Measurements from ENCODE around the gene MRGPRG. TPM values are rescaled to one million over a fixed set of nuclear protein-coding genes. Genes with fewer than 3 reads are reported as not detected.
A peak's percentile ranks its signal among the peaks of the same experiment; 100 is the strongest.

Gene MRGPRG
- total RNA-seq, 1 donor from 2014 or later = not detected

DNA sequence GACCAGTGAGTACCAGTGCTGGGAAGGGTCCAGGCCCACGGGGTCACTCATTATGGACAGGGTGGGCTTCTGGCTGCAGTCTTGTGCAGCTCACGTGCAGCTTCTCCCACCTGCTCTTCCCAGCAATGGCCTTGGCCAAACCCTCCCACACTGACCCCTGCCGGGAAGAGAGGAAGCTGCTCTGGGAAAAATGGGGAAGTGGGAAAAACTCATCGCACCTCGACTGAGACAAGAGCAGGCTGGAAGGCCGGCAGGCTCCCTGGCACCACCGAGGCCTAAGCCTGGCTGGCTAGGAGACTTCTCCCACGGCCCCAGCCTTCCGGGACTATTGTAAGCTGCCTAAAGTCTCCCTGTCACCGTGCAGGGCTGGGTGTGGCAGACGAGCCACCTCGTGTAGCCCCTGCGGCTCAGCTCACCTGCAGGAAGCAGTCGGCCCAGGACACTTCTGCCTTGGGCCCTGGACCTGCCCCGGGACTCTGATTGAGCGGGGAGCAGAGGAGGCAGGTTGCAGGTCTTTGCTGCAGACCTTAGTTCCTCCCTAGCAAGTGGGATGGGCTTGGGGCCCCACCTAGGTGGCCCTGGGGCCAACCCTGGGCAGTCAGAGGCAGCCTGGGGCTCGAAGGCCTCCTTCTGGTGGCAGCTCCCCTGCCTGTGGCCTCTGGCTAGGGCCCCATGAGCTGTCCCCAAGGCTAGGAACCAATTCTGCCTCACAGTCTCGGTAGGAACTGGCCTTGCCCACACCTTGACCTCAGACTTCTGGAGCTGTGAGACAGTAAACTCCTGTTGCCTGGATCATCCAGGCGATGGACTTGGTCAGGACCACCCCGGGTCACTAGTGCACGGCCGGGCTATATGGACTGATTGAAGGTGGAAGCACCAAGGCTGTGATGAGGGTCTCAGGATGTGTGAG is 23.1 kb downstream of the MRGPRG start:
- peak; percentile 84 for DNase-seq (ENCODE audit: low spot score)

DNA sequence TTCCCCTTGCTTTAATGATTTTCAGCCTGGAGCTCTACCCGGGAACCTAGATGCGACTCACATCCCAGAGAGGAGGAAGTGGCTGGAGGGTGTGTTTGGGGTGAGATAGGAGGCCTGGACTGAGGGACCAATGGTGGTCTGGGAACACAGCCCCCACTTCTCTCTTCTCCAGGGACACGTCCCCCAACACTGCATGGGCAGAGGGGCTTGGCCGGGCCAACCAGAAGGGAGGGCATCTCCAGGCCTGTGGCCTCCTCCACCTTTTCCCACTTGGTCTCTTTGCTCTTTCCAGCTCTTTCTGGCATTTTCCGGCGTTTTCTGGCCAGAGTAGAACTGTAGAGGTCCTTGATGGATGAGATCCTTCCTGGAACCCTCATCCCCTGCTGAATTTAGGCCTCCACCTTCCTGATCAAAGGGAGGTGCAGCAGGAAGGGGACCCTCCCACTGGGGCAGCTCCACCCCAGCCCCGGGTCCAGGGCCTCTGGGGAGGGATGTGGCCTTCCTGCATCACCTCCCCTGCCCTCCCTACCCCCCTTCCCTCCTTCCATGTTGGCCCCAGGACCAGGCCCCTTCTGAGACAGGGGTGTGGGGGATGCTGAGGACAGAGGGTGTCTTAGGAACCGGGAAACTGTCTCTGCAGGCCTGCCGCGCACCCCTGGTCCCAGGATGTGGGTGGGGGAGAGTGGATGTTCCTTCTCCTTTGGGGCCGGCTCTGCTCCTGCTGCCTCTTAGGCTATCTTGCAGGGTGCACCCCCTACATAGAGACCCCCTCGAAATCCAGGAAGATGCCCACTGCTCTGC is 24.4 kb downstream of the MRGPRG start:
- DNase-seq (ENCODE audit: low spot score) = peak; percentile 65

DNA sequence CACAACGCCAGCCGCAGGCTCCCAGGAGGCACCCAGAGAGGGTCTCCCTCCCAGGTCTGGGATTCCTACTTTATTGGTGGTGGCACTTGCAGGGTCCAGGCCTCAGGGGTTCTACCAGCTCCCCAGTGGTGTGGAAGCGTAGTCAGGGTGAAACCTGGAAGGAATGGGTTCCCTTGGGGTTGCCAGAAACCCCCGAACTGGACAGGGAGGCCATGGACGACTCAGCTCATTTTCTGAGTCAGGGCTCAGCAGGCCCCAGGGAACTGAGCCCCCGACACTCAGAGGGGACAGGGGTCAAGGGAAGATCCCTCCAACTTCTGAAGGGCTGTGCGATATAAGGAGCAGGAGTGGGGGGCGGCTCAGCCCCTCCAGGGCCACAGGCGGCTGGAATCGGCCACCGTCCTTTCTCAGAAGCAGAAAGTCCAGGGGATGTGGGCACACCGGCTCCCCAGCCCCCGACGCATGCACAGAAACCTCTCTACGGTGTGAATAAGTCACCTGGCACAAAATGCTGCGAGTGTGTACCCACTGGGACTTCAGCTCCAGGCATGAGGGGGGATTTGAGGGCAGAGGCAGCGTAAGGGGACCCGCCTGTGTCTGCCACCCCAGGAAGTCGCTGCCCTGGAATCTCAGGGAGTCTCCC is 25.1 kb downstream of the MRGPRG start:
- peak; percentile 77 for DNase-seq (ENCODE audit: low spot score)

DNA sequence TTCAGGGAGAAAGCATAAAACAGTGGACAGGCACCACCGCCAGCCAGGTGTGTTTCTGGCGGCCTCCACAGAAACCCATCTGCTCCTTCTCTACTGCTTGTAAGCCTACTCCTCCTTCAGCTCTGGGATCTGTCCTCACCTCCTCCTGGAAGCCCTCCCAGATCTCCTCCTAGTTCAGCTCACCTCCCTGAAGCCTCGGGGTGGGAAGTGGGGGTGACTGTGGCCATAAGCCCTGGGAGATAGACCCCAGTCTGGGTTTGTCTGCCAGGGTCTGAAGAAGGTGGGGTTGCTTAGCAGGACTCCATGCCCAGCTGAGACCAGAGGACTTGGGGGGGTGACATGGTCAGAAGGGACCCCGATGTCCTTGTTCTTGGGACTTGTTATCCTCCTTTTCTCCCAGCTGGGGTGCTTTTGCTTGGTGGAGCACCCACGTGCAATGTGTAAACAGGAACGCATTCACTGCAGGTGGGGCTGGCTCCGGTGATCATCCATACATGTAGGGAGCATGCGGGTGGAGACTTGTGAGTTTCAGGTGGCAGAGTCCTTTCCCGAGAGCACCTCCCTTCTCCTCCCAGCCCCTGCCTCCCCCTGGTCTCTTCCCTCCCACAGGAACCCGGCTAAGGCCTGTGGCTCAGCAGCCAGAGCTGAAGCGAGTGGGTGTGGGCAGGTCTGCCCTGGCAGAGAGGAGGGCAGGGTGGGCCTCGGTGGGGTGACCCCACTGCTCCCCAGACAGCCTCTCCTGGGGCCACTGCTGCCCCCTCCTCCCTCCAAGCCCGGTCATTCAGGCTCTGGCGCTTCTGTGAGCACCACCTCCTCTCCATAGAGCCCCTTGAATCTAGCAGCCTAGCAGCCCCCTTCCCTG is 25.9 kb downstream of the MRGPRG start:
- peak; percentile 55 for DNase-seq (ENCODE audit: low spot score)

DNA sequence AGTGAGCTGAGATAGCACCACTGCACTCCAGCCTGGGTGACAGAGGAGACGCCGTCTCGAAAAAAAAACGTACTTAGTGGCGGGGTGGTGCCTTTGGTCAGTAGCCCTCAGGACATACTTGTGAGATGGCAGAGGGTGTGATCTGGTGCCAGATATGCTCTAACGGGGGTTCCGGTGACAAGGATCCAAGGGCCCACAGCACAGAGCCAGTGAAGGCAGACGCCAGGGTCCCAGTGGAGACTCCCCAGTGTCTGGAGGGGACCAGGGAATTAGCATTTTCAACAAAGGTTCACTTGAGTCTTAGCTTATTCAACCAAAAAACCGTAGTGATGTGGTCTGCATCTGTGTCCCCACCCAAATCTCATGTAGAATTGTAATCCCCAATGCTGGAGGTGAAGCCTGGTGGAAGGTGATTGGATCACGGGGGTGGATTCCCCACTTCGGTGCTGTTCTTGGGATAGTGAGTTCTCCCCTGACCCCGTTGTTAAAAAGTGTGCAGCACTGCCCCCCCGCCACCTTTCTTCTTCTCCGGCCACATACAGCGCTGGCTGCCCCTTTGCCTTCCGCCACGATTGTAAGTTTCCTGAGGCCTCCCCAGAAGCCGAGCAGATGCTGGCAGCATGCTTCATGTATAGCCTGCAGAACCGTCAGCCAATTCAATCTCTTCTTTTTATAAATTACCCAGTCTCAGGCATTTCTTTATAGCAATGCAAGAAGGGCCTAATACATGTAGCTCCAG is 26.9 kb downstream of the MRGPRG start:
- DNase-seq (ENCODE audit: low spot score) = peak; percentile 55

GRCh38 chr11:3190600-3190999 is 28.0 kb downstream of the MRGPRG start:
- DNase-seq (ENCODE audit: low spot score) = peak; percentile 53

- peak; percentile 60 for DNase-seq (ENCODE audit: low spot score)
Observed at GRCh38 chr11:3189886-3190583, 28.6 kb downstream of the MRGPRG start.

GRCh38 chr11:3189196-3189843 is 29.3 kb downstream of the MRGPRG start:
- DNase-seq (ENCODE audit: low spot score) = peak; percentile 71

DNA sequence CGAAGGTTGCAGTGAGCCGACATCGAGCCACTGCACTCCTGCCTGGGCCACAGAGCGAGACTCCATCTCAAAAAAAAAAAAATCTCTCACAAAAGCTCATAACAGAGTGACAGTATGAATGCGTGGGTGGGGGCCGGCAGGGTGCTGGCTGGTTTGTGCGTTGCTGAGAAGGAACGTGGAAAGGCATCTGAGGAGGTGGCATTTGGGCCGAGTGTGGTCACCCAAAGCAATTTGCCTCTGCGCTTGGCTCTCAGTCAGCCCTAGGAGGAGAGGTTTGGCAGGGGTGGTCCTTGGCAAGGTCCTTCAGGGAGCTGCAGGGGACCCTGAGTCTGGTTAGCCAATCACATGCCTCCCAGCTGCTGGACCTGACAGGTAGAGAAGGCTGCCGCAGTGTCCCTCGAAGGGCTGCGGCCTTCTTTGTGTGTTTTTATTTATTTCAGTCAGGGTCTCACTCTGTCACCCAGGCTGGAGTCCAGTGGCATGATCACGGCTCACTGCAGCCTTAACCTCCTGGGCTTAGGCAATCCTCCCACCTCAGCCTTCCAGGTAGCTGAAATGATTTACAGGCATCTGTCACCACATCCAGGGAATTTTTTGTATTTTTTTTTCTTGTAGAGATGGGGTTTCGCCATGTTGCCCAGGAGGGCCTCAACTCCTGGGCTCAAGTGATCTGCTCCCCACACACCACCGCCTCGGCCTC is 30.0 kb downstream of the MRGPRG start:
- peak; percentile 71 for DNase-seq (ENCODE audit: low spot score)

DNA sequence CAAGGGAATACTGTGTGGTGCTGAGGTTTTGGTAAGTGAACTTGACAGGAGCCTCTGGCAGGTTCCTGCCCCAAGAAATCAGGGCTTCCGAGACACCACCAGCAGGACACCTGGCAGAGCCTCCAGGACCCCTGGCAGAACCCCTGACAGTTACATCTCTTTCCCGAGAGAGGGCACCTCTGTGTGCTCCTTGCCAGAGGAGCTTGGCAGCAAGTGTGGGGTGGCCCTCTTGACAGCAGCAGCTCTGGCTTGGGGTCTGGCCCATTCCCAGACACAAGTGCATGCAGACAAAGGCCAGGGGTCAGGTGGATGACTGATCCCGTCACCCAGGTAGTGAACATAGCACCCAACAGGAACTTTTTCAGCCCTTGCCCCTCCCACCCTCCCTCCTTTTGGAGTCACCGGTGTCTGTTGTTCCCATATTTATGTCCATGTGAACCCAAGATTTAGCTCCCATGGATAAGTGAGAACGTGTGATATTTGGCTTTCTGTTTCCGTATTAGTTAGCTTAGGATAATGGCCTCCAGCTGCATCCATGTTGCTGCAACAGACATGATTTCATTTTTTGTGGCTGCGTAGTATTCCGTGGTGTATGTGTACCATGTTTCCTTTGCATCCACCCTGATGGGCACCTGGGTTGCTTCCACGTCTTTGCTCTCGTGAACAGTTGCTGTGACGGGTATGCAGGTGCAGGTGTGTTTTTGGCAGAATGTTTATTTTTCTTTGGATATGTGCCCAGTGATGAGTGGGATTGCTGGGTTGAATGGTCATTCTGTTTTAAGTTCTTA is 32.3 kb downstream of the MRGPRG start:
- DNase-seq (ENCODE audit: low spot score) = no peak

DNA sequence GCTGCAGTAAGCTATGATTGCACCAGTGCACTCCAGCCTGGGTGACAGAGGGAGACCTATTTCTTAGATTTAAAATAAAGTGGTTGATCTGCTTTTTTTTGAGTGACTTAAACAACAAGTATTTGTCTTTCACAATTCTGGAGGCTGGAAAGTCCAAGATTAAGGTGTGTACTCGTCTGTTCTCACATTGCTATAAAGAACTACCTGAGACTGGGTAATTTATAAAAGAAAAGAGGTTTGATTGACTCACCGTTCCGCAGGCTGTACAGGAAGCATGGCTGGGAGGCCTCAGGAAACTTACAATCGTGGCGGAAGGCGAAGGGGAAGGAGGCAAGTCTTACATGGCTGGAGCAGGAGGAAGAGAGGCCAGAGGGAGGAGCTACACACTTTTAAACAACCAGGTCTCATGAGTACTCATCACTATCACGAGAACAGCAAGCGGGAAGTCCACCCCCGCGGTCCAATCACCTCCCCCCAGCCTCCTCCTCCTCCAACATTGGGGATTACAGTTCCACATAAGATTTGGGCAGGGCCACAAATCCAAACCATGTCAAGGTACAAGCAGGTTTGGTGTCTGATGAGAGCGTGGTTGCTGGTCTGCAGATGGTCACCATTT is 33.8 kb downstream of the MRGPRG start:
- no peak for DNase-seq (ENCODE audit: low spot score)

DNA sequence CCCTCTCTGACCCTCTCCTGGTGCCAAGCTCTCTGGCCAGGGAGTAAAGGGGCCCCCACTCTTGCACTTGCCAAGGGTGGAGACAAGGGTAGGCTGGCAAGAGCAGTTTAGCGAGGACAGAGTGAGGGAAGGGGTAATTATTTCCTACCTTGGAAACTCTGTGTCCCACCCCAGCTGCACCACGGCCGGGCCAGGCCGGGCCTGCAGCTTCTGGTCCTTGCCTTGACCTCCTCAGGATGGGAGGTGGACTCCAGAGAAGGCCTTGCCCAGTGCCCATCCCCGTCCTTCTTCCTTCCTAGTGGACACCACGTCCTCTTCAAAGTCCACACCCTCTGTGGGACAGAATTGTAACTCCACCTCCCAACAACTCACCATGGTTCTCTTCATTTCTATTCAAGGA is 35.1 kb downstream of the MRGPRG start:
- DNase-seq (ENCODE audit: low spot score) = no peak

DNA sequence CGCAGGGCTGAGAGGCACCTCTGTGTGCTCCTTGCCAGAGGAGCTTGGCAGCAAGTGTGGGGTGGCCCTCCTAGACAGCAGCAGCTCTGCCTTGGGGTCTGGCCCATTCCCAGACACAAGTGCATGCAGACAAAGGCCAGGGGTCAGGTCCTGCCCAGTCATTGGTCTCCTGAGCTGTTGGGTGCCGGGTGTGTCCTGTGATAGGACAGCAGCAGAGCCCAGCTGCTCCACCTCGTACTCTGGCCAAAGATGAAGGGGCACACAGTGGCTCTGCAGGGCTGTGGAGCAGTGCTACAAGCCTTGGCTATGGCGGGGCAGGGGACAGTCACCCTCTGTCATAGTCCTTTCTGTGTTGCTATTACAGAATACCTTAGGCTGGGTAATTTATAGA is 36.2 kb downstream of the MRGPRG start:
- DNase-seq (ENCODE audit: low spot score) = no peak

DNA sequence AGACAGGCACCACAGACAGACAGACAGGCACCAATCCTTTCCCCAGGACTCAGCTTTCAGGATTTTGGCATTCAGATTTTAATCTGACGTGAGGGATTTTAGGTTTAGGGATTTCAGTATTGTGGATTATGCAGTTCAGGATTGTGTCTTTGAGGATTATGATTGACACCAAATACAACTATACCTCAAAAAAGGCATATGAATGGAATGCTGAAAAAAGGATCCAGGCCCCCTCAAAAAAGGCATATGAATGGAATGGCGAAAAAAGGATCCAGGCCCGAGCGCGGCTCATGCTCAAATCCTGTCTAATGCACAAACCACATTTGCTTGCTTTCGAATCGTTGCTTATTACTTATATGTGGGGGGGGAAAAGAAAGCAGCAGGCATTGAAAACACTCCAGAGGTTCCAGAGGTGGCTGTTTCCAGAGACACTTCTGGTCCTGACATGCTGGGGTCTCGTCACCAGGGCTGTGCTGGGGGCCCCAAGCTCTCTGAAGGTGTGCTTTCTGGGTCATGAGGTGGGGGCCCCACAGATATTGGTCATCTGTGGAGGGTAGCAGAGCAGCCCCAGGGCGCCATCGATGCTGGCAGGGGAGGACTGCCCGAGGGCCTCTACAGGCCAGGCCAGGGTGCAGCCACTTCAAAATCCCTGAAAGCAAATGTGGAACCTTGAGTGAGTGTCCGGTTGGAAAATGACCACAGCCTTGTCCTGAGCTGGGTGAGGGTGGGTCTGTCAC is 36.7 kb downstream of the MRGPRG start:
- DNase-seq (ENCODE audit: low spot score) = no peak

DNA sequence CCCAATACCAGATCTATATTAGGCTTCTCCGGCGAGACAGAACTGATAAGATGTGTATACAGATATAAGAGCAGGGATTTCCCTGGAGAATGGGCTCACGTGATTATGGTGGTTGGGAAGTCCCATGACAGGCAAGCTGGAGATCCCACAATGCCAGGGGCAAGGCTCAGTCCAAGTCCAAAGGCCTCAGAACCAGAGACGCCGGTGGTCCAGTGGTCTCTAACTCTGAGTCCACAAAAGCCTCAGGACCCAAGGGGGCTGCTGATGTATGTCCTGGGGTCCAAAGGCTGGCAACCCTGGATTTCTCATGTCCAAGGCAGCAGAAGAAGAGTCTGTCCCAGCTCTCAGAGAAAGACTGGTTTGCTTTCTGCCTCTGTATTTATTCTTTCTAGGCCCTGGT is 37.7 kb downstream of the MRGPRG start:
- DNase-seq (ENCODE audit: low spot score) = no peak

GRCh38 chr11:3178349-3178748 is 40.3 kb downstream of the MRGPRG start:
- no peak for DNase-seq (ENCODE audit: low spot score)

All from mesenteric fat pad (tissue), 1 donor.